Neutrophil (primary cell): ENCODE results near the gene LYRM1.

ENCODE experiments used
- H3K27ac ChIP-seq: fragments of 200-600 bp; sonication (generic); 2 replicates; pipeline ENCODE4 v1.5.1; 2016; ENCODE audit warnings: mild to moderate bottlenecking, moderate library complexity
- H3K27me3 ChIP-seq: fragments of 200-600 bp; sonication (generic); 2 replicates; pipeline ENCODE4 v1.6.0; 2016; ENCODE audit warnings: mild to moderate bottlenecking
- H3K36me3 ChIP-seq: fragments of 200-600 bp; sonication (generic); 2 replicates; pipeline ENCODE4 v1.5.1; 2017
- H3K4me1 ChIP-seq, 2 experiments: fragments of 200-600 bp in 1 of 2; sonication (generic) in 1 of 2; 1 replicate in 1 of 2; 2 replicates in 1 of 2; pipeline versions ENCODE4 v1.5.1 to v1.6.1; 2013 to 2016; ENCODE audit warnings: low read depth in 1 of 2, low read length in 1 of 2, mild to moderate bottlenecking in 1 of 2, moderate library complexity in 1 of 2; ENCODE audit not compliant: control insufficient read depth in 1 of 2, insufficient read depth in 1 of 2
- H3K4me3 ChIP-seq, 2 experiments: fragments of 200-600 bp in 1 of 2; sonication (generic) in 1 of 2; 1 replicate in 1 of 2; 2 replicates in 1 of 2; pipeline ENCODE4 v1.5.1; 2013 to 2016; ENCODE audit warnings: low read depth in 1 of 2, low read length in 1 of 2, mild to moderate bottlenecking in 1 of 2, moderate library complexity in 1 of 2
- H3K9me3 ChIP-seq: fragments of 200-600 bp; sonication (generic); 2 replicates; pipeline ENCODE4 v1.5.1; 2016
- CTCF ChIP-seq: fragments of 200-600 bp; sonication (generic); IDR thresholded peaks from 2 replicates; pipeline ENCODE4 v1.5.1; 2016; ENCODE audit warnings: antibody characterized with exemption

The LYRM1 gene

GRCh38 chr16:20881503-20881878 is 19.1 kb upstream of the LYRM1 start:
- no peak overlapping the region for H3K4me3 ChIP-seq
- H3K27ac ChIP-seq, result peak overlapping the region; percentile 48
- no peak for TF ChIP-seq CTCF
- H3K9me3 ChIP-seq, result no peaks in the 10 kb centered on the region
- no peaks in the 10 kb centered on the region for H3K36me3 ChIP-seq
- H3K4me1 ChIP-seq, result peaks cover 29 to 30% of the 10 kb centered on the region in 2 experiments
- H3K27me3 ChIP-seq, result no peaks in the 10 kb centered on the region

GRCh38 chr16:20883554-20884239 is 16.9 kb upstream of the LYRM1 start:
- no peak for TF ChIP-seq CTCF
- no peaks in the 10 kb centered on the region for H3K9me3 ChIP-seq
- no peaks in the 10 kb centered on the region for H3K27me3 ChIP-seq
- no peaks in the 10 kb centered on the region for H3K36me3 ChIP-seq
- H3K4me1 ChIP-seq, result peaks cover 30 to 31% of the 10 kb centered on the region in 2 experiments
- no peak overlapping the region for H3K4me3 ChIP-seq
- peak overlapping the region; percentile 35 for H3K27ac ChIP-seq

GRCh38 chr16:20884240-20884556 is 16.4 kb upstream of the LYRM1 start:
- Histone ChIP-seq H3K27ac (peak overlapping the region; percentile 35), H3K9me3 (no peaks in the 10 kb centered on the region)
- no peak for TF ChIP-seq CTCF

GRCh38 chr16:20886320-20886719 is 14.3 kb upstream of the LYRM1 start:
- peaks cover 21 to 26% of the 10 kb centered on the region in 2 experiments for H3K4me1 ChIP-seq

More at GRCh38 chr16:20884240-20884556, 16.4 kb upstream of the LYRM1 start:
- H3K36me3 ChIP-seq, result no peaks in the 10 kb centered on the region
- no peaks in the 10 kb centered on the region for H3K27me3 ChIP-seq
- peaks cover 29 to 31% of the 10 kb centered on the region in 2 experiments for H3K4me1 ChIP-seq
- no peak overlapping the region for H3K4me3 ChIP-seq

GRCh38 chr16:20887207-20887606 is 13.4 kb upstream of the LYRM1 start:
- Histone ChIP-seq H3K36me3 (peaks cover 5% of the 10 kb centered on the region), H3K9me3 (no peaks in the 10 kb centered on the region), H3K27me3 (no peaks in the 10 kb centered on the region), H3K27ac (peak overlapping the region; percentile 6), H3K4me3 (no peak overlapping the region), H3K4me1 (peaks cover 13 to 19% of the 10 kb centered on the region in 2 experiments)
- no peak for TF ChIP-seq CTCF

More at GRCh38 chr16:20886320-20886719, 14.3 kb upstream of the LYRM1 start:
- no peaks in the 10 kb centered on the region for H3K9me3 ChIP-seq
- TF ChIP-seq CTCF, result no peak
- H3K27ac ChIP-seq, result peak overlapping the region; percentile 6
- no peak overlapping the region for H3K4me3 ChIP-seq
- no peaks in the 10 kb centered on the region for H3K36me3 ChIP-seq
- no peaks in the 10 kb centered on the region for H3K27me3 ChIP-seq
